ENCODE data around the gene HIVEP1. TPM values are rescaled to one million over a fixed set of nuclear protein-coding genes. Genes with fewer than 3 reads are reported as not detected.

The HIVEP1 gene
- total RNA-seq, 1 donor from 2014 or later = 48.9 TPM

DNA sequence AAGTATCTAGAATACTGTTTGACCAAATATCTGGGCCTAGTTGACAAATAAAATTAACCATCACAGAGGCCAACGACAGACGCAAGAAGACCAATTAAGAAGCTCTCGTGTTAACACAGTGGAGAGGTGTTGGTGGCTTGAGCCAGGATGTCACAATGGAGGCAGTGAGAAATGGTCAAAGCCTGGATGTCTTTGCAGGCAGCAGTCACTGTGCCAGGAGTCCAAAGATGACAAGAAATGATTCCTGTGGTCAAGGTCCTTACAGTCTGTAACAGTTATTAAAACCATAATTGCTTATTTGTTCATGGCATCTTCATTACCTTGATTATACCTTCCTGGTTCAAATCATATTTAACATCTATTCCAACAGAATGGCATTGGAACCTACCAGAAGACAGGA is 186.7 kb downstream of the HIVEP1 start:
- FAIRE-seq = no peak
- Histone ChIP-seq H3K36me3 (ENCODE audit: insufficient read depth, low read length) (no peaks in the 10 kb centered on the region), H3K4me1 (ENCODE audit: insufficient read depth, low read length) (peaks cover 19% of the 10 kb centered on the region), H3K4me3 (ENCODE audit: insufficient read depth, low read depth, low read length) (no peak overlapping the region), H3K9ac (ENCODE audit: low read length) (no peak overlapping the region), H4K20me1 (ENCODE audit: insufficient read depth, low read length) (no peaks in the 10 kb centered on the region), H3K9me3 (ENCODE audit: insufficient read depth, low read depth, low read length) (no peaks in the 10 kb centered on the region), H2AFZ (ENCODE audit: low read depth, low read length) (no peak overlapping the region), H3K79me2 (ENCODE audit: insufficient read depth, low read length) (no peaks in the 10 kb centered on the region), H3K27me3 (ENCODE audit: insufficient read depth, low read length) (no peaks in the 10 kb centered on the region), H3K27ac (ENCODE audit: low read depth, low read length) (no peak overlapping the region), H3K4me2 (ENCODE audit: low read length) (no peak overlapping the region)
- DNase-seq (ENCODE audit: low read depth) = no peak
- Mint-ChIP-seq H3K4me3 (ENCODE audit: unreplicated experiment) (no peak overlapping the region), H3K4me1 (ENCODE audit: low read depth, unreplicated experiment) (peaks cover 22% of the 10 kb centered on the region), H3K9me3 (ENCODE audit: unreplicated experiment) (no peaks in the 10 kb centered on the region), H3K27ac (ENCODE audit: unreplicated experiment) (no peak overlapping the region), H3K27me3 (ENCODE audit: low read depth, unreplicated experiment) (no peaks in the 10 kb centered on the region), H3K36me3 (ENCODE audit: low read depth, unreplicated experiment) (no peaks in the 10 kb centered on the region)
- TF ChIP-seq EZH2 (IDR thresholded peaks at IDR 0.05; ENCODE audit: insufficient read depth, low read length) = no peak
- TF ChIP-seq, protein P1, sequence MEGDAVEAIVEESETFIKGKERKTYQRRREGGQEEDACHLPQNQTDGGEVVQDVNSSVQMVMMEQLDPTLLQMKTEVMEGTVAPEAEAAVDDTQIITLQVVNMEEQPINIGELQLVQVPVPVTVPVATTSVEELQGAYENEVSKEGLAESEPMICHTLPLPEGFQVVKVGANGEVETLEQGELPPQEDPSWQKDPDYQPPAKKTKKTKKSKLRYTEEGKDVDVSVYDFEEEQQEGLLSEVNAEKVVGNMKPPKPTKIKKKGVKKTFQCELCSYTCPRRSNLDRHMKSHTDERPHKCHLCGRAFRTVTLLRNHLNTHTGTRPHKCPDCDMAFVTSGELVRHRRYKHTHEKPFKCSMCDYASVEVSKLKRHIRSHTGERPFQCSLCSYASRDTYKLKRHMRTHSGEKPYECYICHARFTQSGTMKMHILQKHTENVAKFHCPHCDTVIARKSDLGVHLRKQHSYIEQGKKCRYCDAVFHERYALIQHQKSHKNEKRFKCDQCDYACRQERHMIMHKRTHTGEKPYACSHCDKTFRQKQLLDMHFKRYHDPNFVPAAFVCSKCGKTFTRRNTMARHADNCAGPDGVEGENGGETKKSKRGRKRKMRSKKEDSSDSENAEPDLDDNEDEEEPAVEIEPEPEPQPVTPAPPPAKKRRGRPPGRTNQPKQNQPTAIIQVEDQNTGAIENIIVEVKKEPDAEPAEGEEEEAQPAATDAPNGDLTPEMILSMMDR (IDR thresholded peaks at IDR 0.05; ENCODE audit: insufficient read depth, low read depth, low read length) = no peak

DNA sequence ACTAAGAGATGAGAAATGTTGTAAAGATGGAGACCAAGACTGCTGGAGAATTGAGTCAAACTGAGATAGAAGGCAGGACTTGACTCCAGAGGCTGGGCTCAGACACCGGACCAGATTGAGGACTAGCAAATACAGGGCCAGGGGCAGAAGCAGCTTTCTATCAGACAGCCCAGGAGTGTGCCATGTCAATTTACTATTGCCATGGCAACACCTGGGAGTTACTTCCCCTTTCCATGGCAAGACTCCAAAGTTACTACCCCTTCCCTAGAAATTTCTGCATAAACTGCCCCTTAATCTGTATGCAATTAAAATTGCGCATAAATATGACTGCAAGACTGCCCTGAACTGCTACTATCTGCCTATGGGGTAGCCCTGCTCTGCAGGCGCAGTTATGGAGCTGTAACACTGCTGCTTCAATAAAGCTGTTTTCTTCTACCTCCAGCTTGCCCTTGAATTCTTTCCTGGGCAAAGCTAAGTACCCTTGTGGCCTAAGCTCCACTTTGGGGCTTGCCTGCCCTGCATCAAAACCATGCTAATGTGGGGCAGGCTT is 188.0 kb downstream of the HIVEP1 start:
- Histone ChIP-seq H3K36me3 (ENCODE audit: insufficient read depth, low read length) (no peaks in the 10 kb centered on the region), H3K27me3 (ENCODE audit: insufficient read depth, low read length) (no peaks in the 10 kb centered on the region), H3K27ac (ENCODE audit: low read depth, low read length) (no peak overlapping the region), H3K9me3 (ENCODE audit: insufficient read depth, low read depth, low read length) (no peaks in the 10 kb centered on the region), H3K9ac (ENCODE audit: low read length) (no peak overlapping the region), H3K79me2 (ENCODE audit: insufficient read depth, low read length) (no peaks in the 10 kb centered on the region), H2AFZ (ENCODE audit: low read depth, low read length) (no peak overlapping the region), H4K20me1 (ENCODE audit: insufficient read depth, low read length) (no peaks in the 10 kb centered on the region), H3K4me1 (ENCODE audit: insufficient read depth, low read length) (peaks cover 19% of the 10 kb centered on the region), H3K4me2 (ENCODE audit: low read length) (no peak overlapping the region), H3K4me3 (ENCODE audit: insufficient read depth, low read depth, low read length) (no peak overlapping the region)
- TF ChIP-seq, protein P1 (IDR thresholded peaks at IDR 0.05; ENCODE audit: insufficient read depth, low read depth, low read length) = no peak
- TF ChIP-seq EZH2 (IDR thresholded peaks at IDR 0.05; ENCODE audit: insufficient read depth, low read length) = no peak
- Mint-ChIP-seq H3K9me3 (ENCODE audit: unreplicated experiment) (no peaks in the 10 kb centered on the region), H3K4me1 (ENCODE audit: low read depth, unreplicated experiment) (peaks cover 27% of the 10 kb centered on the region), H3K36me3 (ENCODE audit: low read depth, unreplicated experiment) (no peaks in the 10 kb centered on the region), H3K27ac (ENCODE audit: unreplicated experiment) (no peak overlapping the region), H3K4me3 (ENCODE audit: unreplicated experiment) (no peak overlapping the region), H3K27me3 (ENCODE audit: low read depth, unreplicated experiment) (no peaks in the 10 kb centered on the region)
- DNase-seq (ENCODE audit: low read depth) = no peak
- no peak for FAIRE-seq

DNA sequence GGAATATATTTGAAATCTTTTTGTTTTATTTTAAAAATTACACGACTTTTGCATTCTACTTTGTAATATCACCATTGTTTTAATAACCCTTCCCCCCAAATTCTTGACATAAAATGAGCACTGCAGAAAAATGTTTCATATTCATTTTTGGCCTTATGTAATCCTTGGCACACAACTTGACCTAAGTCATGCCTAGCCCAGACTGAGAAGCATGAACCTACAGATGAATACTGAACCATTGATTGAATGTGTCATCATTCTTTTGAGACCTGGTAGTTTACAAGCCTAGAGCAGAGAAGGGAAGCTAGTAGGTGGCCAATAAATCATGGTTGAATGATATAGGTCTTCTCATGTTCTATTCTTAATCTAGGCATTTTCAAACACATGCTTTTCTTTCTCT is 188.6 kb downstream of the HIVEP1 start:
- H3K79me2 ChIP-seq (ENCODE audit: insufficient read depth, low read length) = no peaks in the 10 kb centered on the region
- Mint-ChIP-seq H3K4me1 (ENCODE audit: low read depth, unreplicated experiment) (peaks cover 27% of the 10 kb centered on the region), H3K27me3 (ENCODE audit: low read depth, unreplicated experiment) (no peaks in the 10 kb centered on the region), H3K4me3 (ENCODE audit: unreplicated experiment) (no peak overlapping the region), H3K36me3 (ENCODE audit: low read depth, unreplicated experiment) (no peaks in the 10 kb centered on the region), H3K9me3 (ENCODE audit: unreplicated experiment) (no peaks in the 10 kb centered on the region), H3K27ac (ENCODE audit: unreplicated experiment) (no peak overlapping the region)
- no peaks in the 10 kb centered on the region for H3K9me3 ChIP-seq (ENCODE audit: insufficient read depth, low read depth, low read length)
- H3K9ac ChIP-seq (ENCODE audit: low read length) = no peak overlapping the region
- FAIRE-seq (no peak), DNase-seq (ENCODE audit: low read depth) (no peak)
- no peak overlapping the region for H3K27ac ChIP-seq (ENCODE audit: low read depth, low read length)
- TF ChIP-seq, protein P1 (IDR thresholded peaks at IDR 0.05; ENCODE audit: insufficient read depth, low read depth, low read length) = no peak
- TF ChIP-seq EZH2 (IDR thresholded peaks at IDR 0.05; ENCODE audit: insufficient read depth, low read length) = no peak
- no peak overlapping the region for H3K4me2 ChIP-seq (ENCODE audit: low read length)
- no peaks in the 10 kb centered on the region for H4K20me1 ChIP-seq (ENCODE audit: insufficient read depth, low read length)
- peaks cover 19% of the 10 kb centered on the region for H3K4me1 ChIP-seq (ENCODE audit: insufficient read depth, low read length)
- H3K4me3 ChIP-seq (ENCODE audit: insufficient read depth, low read depth, low read length) = no peak overlapping the region
- H2AFZ ChIP-seq (ENCODE audit: low read depth, low read length) = no peak overlapping the region
- no peaks in the 10 kb centered on the region for H3K36me3 ChIP-seq (ENCODE audit: insufficient read depth, low read length)
- no peaks in the 10 kb centered on the region for H3K27me3 ChIP-seq (ENCODE audit: insufficient read depth, low read length)
